ENCODE data around the gene TTC9. TPM values are rescaled to one million over a fixed set of nuclear protein-coding genes. Genes with fewer than 3 reads are reported as not detected.

The TTC9 gene
- total RNA-seq, 1 experiment from 2014 or later: 0.49 TPM

DNA sequence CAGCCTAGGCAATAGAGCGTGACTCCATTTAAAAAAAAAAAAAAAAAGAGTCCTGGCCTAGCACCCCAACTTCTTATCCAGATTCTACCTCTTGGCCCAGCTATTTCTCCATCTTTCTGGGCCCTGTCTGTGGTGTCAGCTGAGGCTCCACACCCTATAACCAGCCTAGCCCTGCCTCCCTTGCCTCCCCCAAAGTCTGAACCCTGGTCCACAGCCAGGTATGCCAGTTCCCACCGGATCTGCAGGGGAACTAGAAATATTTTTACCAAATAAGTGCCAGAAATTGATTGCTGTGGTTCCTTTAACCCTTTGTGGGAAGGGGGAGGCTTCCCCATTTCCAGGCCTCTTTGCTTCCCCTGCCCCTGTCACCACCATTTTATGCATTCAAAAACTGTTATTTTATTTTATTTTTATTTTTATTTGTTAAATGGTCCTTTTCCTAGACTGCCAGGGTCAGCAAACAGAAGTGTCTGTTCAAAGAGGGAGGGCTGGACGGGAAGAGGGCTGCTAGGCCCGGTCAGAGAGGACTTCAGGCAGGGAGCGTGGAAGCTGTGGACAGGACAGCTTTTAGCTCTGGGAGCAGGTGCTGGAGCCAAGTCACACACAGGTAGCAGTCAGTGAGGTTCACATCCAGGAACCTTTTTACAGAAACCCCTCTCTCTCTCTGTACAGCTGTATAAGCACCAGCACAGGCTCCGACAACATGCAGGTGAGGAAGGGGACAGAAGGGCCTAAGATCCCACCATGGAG lies 23.2 kb downstream of the TTC9 start:
- no peak for TF ChIP-seq TCF7L2 (IDR thresholded peaks at IDR 0.05; ENCODE audit: low read depth, low read length)
- TF ChIP-seq, protein P1, sequence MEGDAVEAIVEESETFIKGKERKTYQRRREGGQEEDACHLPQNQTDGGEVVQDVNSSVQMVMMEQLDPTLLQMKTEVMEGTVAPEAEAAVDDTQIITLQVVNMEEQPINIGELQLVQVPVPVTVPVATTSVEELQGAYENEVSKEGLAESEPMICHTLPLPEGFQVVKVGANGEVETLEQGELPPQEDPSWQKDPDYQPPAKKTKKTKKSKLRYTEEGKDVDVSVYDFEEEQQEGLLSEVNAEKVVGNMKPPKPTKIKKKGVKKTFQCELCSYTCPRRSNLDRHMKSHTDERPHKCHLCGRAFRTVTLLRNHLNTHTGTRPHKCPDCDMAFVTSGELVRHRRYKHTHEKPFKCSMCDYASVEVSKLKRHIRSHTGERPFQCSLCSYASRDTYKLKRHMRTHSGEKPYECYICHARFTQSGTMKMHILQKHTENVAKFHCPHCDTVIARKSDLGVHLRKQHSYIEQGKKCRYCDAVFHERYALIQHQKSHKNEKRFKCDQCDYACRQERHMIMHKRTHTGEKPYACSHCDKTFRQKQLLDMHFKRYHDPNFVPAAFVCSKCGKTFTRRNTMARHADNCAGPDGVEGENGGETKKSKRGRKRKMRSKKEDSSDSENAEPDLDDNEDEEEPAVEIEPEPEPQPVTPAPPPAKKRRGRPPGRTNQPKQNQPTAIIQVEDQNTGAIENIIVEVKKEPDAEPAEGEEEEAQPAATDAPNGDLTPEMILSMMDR (IDR thresholded peaks at IDR 0.05): no peak
- no peak for TF ChIP-seq REST (IDR thresholded peaks at IDR 0.05; ENCODE audit: insufficient read depth in 1 of 2, low read depth in 2 of 2, low read length in 1 of 2)
- TF ChIP-seq POLR2AphosphoS5 (IDR thresholded peaks at IDR 0.05; ENCODE audit: low read depth, low read length): no peak
- TF ChIP-seq SIN3A (IDR thresholded peaks at IDR 0.05; ENCODE audit: borderline replicate concordance, insufficient read depth, low read depth, low read length): no peak
- Histone ChIP-seq H3K27me3 (ENCODE audit: control insufficient read depth, insufficient read depth, low read length) (no peaks in the 10 kb centered on the region), H3K4me3 (ENCODE audit: low read depth in 2 of 2, low read length in 2 of 2) (no peak overlapping the region), H3K9me3 (ENCODE audit: control insufficient read depth, insufficient read depth, low read depth, low read length) (no peaks in the 10 kb centered on the region), H3K4me1 (ENCODE audit: control insufficient read depth, insufficient read depth, low read length) (no peaks in the 10 kb centered on the region), H3K36me3 (ENCODE audit: control insufficient read depth, insufficient read depth, low read length) (no peaks in the 10 kb centered on the region), H3K27ac (ENCODE audit: low read length) (no peak overlapping the region)
- ChIA-PET POLR2A (no interaction called here), CTCF (no interaction called here)
- intact Hi-C loops (cut with micrococcal nuclease; ENCODE audit: unreplicated experiment) (no loop called here), in situ Hi-C loops (cut with HindIII; ENCODE audit: low pct_unique_long_range_greater_than_20kb, low sequenced_read_pairs) (no loop called here)
- ATAC-seq (no peak), DNase-seq (ENCODE audit: low read depth, low spot score) (no peak)
- no TSS peak for BruUV-seq (replicated peaks)

GRCh38 chr14:70665448-70666360 lies 24.0 kb downstream of the TTC9 start:
- no peaks in the 10 kb centered on the region for H3K27me3 ChIP-seq (ENCODE audit: control insufficient read depth, insufficient read depth, low read length)
- DNase-seq (ENCODE audit: low read depth, low spot score): no peak
- H3K4me1 ChIP-seq (ENCODE audit: control insufficient read depth, insufficient read depth, low read length): no peaks in the 10 kb centered on the region
- no TSS peak for BruUV-seq (replicated peaks)
- no peak overlapping the region for H3K4me3 ChIP-seq (ENCODE audit: low read depth in 2 of 2, low read length in 2 of 2)
- no peak overlapping the region for H3K27ac ChIP-seq (ENCODE audit: low read length)
- ATAC-seq: no peak
- CTCF ChIA-PET: no interaction called here
- no peaks in the 10 kb centered on the region for H3K9me3 ChIP-seq (ENCODE audit: control insufficient read depth, insufficient read depth, low read depth, low read length)
- in situ Hi-C loops (cut with HindIII; ENCODE audit: low pct_unique_long_range_greater_than_20kb, low sequenced_read_pairs) (no loop called here), intact Hi-C loops (cut with micrococcal nuclease; ENCODE audit: unreplicated experiment) (no loop called here)
- POLR2A ChIA-PET: no interaction called here
- TF ChIP-seq POLR2AphosphoS5 (IDR thresholded peaks at IDR 0.05; ENCODE audit: low read depth, low read length) (no peak), TCF7L2 (IDR thresholded peaks at IDR 0.05; ENCODE audit: low read depth, low read length) (no peak), REST (IDR thresholded peaks at IDR 0.05; ENCODE audit: insufficient read depth in 1 of 2, low read depth in 2 of 2, low read length in 1 of 2) (no peak), SIN3A (IDR thresholded peaks at IDR 0.05; ENCODE audit: borderline replicate concordance, insufficient read depth, low read depth, low read length) (no peak)
- TF ChIP-seq, protein P1 (IDR thresholded peaks at IDR 0.05): no peak
- H3K36me3 ChIP-seq (ENCODE audit: control insufficient read depth, insufficient read depth, low read length): no peaks in the 10 kb centered on the region

All from Panc1 (cell line).